Activated naive CD4-positive, alpha-beta T cell treated with anti-CD3 and anti-CD28 coated beads, Interleukin-2, amount 50 U/mL, for 16 hours (primary cell): ENCODE measurements around the gene GVQW3.
"Not testable (repeated sequence)": the region's sequence is repeated elsewhere in the genome, so short reads cannot be mapped to it uniquely, and the experiment has no call there.

Experiments used
- DNase-seq: peaks from one replicate; pipeline ENCODE4 v3.0.0-alpha.2; 2020

The GVQW3 gene

DNA sequence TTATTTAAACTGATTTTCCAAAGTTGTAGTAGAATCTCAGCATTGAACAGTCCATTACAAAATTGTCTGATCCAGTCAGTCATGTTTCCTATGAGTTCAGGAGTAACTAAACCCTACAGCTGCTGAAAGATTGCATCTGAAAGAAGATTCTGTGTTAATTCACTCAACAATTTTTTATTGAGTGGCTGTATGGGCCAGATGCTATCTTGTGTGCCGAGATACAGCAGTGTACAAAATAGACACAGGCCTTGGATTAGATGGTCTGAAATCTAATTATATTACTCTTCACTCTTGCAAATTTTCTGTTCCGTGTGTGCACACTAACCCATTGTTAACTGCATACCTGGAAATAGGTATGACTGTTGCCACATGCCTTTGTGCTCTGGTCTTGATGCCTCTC lies 7.3 kb downstream of the GVQW3 start:
- DNase-seq, result no peak

DNA sequence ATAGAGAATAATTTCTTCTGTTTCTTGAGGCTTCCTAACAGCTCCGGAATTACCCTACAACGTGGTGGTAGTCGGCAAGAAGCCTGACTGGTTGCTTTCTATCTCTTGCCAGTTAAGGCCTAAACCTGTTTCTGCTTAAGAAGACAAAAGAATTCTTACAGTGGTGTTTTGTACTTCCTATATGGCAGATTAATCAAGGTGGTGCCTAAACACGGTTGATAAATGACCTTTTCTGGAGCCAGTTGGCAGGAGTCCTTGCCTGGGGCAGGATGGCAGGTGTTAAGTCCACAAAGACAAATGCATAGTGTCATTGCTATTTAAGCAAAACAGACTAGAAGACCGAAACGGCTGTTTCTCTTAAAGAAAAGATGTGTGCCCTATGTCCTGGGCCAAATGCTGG lies 9.9 kb downstream of the GVQW3 start:
- no peak for DNase-seq

DNA sequence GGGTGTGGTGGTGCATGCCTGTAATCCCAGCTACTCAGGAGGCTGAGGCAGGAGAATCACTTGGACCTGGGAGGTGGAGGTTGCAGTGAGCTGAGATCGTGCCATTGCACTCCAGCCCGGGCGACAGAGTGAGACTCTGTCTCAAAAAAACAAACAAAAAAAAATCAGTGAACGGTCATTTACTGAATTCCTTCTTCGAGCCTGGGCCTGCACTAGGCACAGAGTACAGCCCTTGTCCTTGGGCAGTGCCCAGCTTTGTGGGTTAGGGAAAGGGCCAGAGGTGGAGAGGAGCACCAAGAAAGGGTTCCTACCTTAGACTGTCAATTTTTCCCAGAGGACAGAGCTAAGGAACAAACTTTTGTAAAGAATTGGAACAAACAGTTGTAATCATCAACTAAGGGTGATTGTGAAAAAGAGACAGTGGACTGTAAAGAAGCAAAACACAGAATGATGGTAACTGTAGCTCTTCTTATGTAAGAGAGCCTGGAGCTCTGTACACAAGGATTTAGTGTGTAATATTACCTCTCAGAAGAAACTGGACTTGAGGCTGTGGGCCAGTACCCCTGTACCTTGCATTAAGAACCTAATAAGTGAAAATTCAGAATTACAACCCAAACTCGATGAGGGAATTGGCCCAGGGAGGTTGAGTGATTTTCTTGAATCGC lies 10.8 kb downstream of the GVQW3 start:
- DNase-seq, result no peak

DNA sequence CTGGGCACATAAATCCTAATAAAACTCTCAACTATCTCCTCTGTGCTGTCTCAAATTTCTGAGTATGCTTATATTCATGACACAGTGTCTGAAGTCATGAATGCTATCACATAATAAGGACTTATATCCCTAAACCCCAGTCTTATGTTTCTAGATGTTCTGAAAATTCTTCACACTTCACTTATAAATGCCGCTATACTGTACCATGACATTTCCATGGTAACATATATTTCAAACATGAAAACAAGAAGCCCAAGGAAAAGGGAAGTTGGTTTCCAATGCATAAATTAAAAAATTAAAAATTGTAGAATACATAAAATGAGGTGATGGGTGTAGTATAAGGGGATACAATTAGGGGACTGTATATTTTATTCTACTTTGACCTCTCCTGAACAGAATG lies 11.7 kb downstream of the GVQW3 start:
- no peak for DNase-seq

DNA sequence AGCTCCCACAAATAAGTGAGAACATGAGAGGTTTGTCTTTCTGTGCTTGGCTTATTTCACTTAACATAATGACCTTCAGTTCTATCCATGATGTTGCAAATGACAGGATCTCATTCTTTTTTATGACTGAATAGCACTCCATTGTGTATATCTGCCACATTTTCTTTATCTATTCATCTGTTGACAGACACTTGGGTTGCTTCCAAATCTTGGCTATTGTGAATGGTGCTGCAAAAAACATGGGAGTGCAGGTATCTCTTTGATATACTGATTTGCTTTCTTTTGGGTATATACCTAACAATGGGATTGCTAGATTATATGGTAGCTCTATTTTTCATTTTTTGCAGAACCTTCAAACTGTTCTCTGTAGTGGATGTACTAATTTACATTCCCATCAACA lies 13.3 kb downstream of the GVQW3 start:
- no peak for DNase-seq

DNA sequence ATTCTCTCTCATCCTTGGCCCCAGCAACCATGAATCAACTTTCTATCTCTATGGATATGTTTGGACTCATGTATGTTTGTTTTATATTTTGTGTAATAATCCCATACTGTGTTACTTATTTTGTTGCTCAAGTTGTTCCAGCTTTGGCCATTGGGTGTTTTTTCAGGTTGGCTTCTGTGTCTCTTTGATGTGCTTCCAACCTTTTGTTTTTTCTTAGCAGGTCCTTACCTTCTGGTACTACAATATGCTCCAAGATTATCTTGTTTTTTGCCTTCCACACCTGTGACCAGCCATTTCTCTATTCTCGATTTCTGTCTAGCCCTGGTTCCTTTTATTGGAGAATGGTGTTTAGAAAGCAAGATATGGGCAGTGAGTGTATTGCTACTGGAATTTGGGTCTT lies 14.2 kb downstream of the GVQW3 start:
- DNase-seq, result no peak

DNA sequence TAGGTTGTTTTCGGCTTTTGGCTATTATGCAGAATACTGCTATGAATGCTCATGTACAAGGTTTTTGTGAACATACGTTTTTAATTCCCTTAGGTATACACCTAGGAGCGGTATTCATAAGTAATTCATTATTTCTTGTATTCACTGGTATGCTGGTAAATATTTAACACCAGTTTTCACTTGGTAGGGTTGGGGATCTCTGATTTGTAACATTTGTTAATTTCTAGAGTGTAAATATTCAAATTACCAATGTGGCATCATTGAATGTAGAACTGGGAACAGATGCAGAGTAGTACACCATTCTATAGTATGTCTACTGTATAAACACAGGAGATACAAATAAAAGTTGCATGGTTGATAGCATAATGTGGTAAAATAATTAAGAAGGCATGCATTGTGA lies 16.3 kb downstream of the GVQW3 start:
- DNase-seq, result no peak

DNA sequence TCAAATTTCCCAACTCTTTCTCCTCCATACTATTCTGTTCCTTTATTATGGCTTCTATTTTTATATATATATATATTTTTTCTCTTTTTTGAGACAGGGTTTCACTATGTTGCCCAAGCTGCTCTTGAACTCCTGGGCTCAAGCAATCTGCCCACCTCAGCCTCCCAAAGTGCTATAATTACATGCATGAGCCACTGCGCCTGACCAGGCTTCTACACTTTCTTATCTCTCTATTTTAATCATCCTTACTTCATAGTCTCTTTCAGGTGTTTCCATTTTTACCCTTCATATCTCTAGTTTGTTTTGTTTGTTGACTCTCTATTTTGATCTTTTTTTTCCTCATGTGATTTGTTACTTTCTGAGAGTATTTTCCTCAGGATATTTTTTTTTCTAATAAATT lies 19.8 kb downstream of the GVQW3 start:
- DNase-seq, result no peak

DNA sequence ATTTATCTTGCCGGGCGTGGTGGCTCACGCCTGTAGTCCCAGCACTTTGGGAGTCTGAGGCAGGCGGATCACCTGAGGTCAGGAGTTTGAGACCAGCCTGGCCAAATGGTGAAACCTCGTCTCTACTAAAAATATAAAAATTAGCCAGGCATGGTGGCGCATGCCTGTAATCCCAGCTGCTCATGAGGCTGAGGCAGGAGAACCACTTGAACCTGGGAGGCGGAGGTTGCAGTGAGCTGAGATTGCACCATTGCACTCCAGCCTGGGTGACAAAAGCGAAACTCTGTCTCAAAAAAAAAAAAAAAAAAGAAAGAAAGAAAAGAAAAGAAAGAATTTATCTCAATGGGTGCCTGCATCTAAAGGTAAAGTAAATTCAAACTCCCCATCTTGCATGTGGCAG lies 20.4 kb downstream of the GVQW3 start:
- not testable (repeated sequence) for DNase-seq

DNA sequence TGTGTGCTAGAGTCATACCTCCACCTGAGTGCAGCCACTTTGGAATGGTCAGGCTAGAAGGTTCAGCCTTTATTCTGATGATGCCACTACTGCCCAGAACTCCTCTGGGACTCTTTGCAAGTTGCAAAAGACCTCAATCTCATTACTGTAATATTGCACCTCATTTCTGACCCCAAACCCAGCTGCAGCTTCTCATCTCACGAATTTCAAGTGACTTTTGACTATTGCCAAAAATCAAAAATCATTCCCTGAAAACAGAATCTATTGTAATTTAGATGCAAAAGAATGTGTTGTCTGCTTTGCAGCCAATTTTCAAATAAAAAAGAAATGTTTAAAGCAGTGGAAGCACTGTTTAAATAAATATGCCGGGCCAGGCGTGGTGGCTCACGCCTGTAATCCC lies 25.2 kb downstream of the GVQW3 start:
- no peak for DNase-seq

DNA sequence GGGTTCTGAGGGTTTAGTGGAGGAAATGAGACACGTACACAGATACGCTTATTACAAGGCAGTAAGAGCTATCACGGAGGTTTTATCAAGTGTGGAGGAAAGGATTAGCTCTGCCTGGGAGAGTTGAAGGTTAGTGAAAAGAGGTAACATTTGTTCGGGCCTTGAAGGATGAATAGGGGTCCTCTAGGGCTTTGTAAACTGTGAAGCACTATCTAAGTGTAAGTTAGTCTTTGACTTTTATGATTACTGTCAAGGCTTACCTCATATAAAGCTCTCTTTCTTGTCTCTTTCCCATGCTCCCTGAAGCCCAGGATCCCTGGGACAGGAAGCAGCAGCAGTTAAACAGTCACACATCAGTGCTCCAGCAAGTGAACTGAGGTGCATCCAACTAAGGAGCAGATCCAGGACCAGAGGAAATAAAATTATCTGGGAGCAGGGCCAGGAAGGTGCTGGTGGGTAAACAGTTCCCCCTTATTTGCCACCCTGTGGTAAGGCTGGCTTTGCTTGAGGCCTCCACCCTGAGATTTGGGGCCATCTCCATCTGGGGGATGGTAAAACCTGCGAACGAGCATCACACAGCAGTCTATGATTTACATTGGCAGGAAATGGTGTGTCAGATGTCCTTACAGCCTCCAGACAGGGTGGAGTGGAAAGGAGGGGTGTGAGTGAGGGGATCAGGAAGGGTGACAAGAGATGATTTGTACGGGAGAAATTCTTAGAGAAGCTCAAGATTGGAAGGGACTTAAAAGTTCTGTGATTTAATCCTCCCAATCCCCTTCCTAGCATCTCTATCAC lies 27.2 kb downstream of the GVQW3 start:
- DNase-seq, result no peak

DNA sequence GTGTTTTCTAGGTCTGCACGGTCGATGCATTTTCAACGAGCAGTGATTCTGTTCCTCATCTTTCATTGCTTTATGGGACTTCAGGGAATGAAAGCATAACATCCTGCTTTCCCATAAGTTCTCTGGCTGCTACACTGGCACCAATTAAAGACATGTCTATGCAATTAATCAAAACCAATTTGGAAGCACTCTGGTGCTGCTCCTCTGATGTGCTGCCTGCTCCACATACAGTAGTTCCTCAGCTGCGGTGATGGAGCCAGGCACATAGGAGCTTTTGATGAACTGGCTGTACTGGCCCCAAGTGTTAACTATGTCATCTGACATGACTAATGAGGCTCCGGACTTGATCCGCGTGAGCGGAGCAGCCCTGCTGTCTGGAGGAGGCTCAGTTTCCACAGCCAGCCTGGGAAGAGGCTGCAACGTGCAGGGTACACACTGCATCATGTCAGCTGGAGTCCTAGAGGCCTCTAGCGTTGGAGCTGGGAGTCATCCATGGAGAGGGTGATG lies 29.8 kb downstream of the GVQW3 start:
- no peak for DNase-seq

DNA sequence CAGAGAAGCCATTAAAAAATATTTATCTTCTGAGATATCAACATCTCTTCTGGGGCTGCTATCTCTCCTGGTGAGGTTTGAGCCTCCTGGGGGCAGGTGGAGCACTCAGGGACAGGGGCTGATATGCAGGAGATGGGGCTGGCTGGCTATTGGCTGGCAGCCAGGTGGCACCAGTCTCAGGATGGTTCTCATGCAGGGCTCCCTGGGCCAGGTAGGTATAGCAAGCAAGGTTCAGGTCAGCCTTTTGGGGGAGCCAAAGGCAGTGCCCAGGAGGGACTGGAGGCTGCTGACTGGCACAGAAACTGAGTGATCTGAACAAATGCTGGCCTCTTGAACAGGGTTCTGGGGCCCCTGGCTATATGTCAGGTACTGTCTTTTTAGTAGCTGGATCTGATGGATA lies 34.0 kb downstream of the GVQW3 start:
- no peak for DNase-seq

DNA sequence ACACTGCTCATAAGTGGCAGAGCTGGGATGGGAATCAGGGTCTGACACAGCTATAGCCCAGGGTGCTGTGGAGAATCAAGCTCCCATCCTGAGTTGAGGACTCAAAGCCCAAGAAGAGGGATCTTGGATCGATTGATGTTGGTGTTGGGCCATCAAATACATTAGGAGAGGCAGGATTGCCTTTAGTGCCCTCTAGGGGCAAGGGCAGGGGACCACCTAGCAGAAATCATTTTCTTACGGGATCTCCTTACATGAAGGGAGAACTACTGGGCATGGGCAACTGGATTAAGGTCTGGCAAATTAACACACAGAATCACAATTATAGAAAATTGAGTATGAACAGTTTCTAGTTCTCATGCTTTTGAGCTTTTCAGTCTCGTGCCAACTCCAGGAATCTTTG lies 38.8 kb downstream of the GVQW3 start:
- no peak for DNase-seq

DNA sequence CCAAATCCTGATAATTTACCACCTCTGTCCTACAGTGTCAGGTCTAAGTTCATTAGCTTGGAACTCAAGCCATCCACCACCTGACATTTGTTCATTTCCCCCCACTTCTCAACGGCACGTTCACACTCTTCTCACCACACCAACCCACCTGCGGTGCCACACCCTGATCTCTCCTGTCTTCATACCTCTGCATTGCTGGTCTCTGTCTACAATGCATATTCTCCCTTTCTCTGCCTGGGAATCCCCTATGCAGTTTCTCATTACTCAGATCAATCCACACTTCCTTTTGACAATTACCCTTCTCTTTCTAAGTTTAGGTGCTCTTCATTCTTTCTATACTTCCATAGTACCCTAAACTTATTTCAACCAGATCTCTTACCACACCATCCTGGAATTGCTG lies 43.3 kb downstream of the GVQW3 start:
- DNase-seq, result no peak

DNA sequence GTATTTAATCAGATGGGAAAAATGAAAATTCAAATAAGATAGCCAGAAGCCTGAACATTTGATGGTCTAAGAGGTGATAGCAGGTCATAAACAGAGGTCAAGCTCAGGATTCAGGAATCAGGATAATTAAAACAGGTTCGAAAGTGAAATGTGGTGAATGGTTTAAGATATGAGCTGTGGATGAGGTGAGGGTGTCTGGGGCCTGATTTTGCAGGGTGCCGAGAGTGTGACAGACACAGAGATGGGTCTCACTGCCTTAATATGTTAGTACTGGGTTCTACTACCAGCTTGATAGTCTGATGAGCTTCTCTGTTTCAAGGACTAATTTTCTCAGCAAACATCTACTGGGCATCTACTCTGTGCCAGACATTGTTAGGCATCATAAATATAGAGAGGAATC lies 43.8 kb downstream of the GVQW3 start:
- DNase-seq, result no peak

DNA sequence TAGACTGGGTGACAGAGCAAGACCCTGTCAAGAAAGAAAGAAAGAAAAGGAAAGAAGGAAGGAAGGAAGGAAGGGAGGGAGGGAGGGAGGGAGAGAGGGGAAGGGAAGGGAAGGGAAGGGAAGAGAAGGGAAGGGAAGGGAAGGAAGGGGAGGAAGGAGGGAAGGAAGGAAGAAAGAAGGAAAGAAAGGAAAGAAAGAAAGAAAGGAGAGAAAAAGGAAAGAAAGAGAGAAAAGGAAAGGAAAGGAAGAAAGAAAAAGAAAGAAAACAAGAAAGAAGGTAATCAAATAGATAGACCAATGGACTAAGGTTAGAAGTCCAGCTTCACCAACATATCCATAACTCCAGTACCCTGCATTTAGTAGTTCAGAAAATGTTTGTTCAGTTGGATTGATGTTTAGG lies 45.5 kb downstream of the GVQW3 start:
- no peak for DNase-seq

DNA sequence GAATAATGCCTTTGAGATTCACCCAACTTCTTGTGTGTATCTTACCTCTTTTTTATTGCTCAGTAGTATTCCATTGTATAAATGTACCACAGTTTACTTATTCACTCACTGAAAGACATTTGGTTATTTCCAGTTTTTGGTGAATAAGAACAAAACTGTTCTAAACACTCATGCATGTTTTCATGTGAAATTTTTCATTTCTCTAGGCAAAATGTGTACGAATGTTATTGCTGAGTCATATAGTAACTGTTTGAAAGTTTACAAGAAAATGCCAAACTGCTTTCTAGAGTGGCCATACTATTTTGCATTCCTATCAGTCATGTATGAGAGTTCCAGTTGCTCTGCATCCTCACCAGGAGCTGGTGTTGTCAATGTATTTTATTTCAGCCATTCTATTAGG lies 54.9 kb downstream of the GVQW3 start:
- no peak for DNase-seq

DNA sequence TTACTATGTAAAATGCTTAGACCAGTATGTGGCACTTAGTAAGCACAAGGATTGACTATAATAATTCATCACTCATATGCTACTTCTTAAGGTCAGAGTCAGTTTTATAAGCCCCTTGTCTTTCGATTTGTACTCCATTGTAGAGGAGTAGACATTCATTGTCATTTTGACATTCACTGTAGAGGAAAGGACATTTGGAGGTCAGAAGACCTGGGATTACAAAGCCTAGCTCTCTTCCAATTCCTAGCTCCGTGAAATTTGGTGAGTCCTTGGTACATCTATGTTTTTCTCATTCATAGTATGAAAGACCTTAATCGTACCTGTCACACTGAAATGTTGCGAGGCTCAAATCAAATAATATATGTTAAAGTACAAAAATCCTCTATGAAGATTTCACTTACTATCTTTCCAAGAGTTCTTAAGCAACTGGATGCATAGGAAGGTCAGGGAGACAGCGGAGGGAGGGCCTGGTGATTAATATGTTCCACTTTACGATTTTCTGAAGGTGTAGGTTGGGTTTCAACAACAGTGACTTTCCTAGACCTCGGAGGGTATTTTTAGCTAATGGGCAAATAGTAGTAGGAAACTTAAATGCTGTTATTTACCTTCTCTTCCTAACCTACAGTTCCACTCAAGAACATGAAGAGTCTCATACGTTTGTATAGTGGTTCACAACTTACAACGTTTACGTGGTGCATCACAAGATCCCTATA lies 62.3 kb downstream of the GVQW3 start:
- DNase-seq, result no peak

DNA sequence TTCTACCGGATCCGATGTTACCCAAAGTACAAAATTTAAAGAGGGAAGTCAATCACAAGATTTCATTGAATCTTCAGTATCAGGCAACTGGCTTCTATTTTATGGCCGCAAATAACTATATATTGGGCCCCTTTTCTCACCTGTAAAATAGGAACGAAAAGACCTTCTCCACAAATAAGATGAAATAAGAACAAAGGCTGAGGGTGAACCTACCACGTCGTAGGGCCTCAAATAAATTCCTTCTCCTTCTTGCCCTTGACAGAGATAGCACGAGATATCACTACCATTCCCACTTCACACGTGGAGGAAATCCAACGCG lies 62.9 kb downstream of the GVQW3 start:
- DNase-seq, result no peak

DNA sequence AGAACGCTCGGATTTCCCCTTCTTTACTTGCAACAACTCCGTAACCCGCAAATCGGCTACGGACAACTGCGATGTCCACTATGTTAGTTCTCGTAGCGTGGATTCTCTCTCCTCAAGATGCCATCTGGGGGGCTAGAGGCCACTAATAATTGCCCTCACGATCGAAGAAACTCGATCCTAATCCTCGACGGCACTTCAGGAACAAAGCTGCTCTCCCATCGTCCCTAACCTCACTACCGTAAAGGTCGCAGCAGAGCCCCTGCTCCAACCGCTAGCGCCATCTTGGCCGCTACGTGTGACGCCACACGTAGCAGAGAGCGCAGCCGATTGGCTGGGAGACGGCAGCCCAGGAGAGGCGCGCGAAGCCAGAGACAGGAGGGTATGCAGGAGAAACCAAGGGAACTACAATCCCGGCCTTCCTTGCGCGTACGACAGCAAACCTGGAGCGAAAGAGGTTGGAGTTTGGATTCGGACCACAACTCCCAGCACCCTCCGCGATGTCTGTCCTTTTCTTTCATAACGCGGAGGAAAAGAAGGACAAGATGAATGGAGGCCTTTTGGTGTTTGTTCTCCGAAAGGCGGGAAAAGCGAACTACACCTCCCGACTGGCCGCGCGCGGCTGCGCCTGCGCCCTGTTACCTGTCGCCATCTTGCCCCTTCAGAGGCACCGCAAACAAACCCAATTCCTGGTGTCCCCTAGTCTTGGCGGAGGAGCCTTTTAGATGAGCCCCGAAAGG lies 63.4 kb downstream of the GVQW3 start, which contains the start of gene EMSY:
TSS of gene EMSY (plus strand) at position 635 of the 737 bp plus-strand sequence. CDS start 1,921 bp downstream, outside the sequence.
- DNase-seq, result peak; percentile 90

DNA sequence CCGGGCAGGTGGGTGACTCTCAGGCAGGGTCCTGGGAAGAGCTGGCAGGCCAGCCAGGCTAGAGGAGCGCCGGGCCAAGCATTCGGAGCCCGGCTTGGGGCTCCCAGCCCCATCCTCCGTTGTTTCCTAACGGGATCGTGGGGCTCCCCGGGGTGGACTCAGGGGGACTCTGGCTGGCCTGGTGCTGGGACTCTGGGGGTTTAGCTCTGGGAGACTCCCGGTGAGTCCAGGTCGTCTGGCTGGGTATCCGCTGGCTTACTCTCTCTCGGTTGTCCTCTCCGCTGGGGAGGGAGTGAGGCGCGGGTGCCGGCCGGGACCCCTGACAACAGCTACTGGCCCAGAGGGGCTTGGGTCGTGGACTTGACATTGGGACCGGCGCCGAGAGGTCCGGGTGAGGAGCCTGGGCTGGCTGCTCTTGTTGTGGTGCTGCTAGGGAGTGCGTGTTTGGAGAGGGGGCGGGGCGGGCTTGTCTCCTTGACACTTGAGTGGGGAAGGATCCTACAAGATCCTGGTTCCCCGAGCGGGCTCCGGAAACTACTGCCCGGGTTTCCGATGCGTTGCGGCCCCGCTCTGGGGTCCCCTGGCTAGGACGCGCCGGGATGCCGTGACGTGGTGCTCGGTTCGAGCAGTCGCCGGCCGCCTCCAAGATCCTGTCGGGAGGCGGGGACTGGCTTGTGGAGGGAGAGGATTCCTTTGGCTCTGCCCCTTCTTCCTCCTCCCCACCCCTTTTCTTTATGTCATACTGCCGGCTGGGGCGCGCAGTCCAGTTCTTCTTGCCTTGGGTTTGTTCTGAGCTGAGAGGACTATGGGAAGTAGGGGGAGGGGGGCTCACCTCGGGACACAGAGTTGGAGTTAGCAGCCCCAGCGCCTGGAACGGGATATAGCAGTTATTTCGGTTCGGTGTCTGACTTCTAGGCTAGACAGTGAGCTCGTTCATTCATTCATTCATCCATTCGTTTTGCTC lies 64.3 kb downstream of the GVQW3 start:
- DNase-seq, result peak; percentile 47
